C4-2B (cell line): ENCODE measurements around the gene SCAP.

Experiments
- CTCF ChIP-seq: fragments of 450-650 bp; conservative IDR thresholded peaks from 2 replicates; pipeline ENCODE4 v1.5.1; 2017; ENCODE audit warnings: mild to moderate bottlenecking
- ZFX ChIP-seq: fragments of 450-650 bp; IDR thresholded peaks from 2 replicates; pipeline ENCODE4 v1.6.1; 2017

- TF ChIP-seq CTCF (no peak), ZFX (no peak)
Observed at GRCh38 chr3:47407237-47407636, 68.5 kb downstream of the SCAP start.
